ENCODE data around the gene CDH2.

CDH2 gene

DNA sequence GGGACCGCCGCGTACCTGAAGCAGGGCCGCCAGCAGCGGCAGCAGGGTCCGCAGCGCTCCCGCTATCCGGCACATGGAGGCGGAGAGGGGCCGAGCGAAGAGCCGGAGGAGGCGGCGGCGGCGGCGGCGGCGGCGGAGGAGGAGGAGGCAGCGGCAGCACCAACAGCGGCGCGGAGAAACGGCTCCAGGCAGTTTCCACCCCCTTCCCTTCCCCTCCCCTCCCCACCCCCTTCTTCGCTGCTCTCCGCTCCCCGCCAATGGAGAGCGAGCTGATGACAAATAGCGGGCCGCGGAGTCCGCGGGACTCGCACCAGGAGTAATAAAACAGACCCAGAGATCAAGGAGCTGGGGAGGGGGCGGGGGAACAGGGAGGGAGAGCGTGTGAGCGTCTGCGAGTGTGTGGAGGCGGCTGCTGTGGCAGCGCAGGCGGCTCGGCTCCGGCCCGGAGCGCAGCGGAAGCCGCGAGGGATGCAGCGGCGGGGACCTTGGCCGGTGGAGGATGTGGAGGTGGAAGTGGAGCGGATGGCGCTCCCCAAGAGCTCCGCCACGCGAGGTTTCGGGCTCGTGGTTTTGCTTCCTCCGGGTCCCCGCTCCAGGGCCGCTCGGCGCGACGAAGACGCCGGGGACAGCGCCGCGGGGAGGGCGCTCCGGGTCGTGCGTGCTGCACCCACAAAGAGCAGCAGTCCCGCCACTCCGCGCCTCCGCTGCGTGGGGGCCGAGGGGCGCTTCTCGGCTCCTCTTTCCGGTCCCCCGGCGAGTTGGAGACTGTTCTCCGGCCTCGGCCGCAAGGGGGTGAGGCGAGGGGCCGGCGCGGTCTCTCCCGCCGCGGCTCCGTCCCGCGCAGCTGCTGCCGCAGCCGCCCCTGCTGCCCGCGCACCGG, at the start of gene CDH2:
CDH2 (minus strand) TSS at position 183 of the 880 bp plus-strand sequence; CDS start at position 75, 108 bp downstream.
- DNase-seq: no peak

GRCh38 chr18:28212060-28212459, 35.1 kb upstream of the CDH2 start:
- no peak for DNase-seq

DNA sequence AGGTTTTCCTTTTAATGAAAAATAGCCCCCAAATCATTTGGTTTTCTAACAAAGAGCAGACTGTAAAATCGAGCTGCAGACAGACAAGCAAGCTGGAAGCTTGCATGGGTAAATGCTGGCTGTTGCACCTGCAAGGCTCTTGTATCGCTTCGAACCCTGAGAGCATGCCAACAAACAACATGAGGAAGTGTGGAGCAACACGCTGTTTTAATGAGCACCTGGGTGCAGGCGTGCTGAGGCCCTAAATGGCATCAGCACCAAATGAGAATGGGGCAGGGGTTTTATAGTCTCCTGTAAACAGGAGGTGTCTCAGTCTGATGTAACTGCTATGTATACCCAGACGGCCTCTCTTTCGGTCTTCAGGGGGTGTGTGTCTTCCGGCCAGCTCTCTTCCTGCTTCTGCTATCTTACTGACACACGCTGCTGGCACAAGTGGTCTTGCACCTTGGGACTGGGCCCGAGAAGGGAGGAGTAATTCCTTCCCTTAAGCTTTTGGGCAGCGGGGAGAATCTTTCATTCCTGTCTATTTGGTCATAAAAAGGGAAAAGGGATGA, 31.9 kb upstream of the CDH2 start:
- no peak for DNase-seq

GRCh38 chr18:28208268-28208667, 31.3 kb upstream of the CDH2 start:
- no peak for DNase-seq

- DNase-seq: no peak
Measured at GRCh38 chr18:28204154-28204553, 27.2 kb upstream of the CDH2 start.

DNA sequence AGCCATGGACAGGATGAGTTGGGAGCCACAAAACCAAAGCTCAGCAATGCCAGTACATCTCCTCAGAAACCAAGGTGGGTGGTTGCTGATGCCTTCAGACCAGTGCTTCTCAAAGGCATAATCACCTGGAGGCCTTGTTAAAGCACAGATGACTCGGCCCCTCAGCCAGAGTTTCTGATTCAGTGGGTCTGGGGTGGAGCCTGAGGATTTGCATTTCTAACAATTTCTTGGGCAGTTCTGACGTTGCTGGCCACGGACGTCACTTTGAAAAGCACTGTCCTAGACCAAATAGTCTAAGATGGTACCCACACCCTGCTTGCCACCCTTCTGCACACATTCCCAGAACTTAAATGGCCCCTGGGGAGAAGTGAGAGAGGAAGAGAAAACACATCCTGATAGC, 24.1 kb upstream of the CDH2 start:
- DNase-seq: no peak

GRCh38 chr18:28198620-28199019, 21.7 kb upstream of the CDH2 start:
- no peak for DNase-seq

DNA sequence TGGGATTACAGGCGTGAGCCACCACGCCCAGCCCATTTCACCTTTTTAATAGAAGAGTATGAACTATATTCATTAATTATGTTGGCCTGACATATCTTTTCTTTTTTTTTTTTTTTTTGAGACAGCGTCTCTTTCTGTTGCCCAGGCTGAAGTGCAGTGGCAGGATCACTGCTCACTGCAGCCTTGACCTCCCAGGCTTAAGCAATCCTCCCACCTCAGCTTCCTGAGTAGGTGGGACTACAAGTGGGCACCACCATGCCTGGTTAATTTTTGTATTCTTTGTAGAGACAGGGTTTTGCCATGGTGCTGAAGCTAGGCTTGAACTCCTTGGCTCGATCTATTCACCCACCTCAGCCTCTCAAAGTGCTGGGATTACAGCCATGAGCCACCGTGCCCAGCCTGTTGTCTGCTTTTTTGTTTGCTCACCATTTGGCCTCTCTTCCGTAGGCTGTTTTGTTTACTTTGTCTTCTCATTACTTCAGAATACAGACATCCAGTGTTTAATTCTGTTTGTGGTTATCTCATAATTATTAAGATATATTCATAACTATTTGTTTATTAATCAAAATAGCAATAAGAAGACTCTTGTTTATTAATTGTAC, 16.3 kb upstream of the CDH2 start:
- no peak for DNase-seq

DNA sequence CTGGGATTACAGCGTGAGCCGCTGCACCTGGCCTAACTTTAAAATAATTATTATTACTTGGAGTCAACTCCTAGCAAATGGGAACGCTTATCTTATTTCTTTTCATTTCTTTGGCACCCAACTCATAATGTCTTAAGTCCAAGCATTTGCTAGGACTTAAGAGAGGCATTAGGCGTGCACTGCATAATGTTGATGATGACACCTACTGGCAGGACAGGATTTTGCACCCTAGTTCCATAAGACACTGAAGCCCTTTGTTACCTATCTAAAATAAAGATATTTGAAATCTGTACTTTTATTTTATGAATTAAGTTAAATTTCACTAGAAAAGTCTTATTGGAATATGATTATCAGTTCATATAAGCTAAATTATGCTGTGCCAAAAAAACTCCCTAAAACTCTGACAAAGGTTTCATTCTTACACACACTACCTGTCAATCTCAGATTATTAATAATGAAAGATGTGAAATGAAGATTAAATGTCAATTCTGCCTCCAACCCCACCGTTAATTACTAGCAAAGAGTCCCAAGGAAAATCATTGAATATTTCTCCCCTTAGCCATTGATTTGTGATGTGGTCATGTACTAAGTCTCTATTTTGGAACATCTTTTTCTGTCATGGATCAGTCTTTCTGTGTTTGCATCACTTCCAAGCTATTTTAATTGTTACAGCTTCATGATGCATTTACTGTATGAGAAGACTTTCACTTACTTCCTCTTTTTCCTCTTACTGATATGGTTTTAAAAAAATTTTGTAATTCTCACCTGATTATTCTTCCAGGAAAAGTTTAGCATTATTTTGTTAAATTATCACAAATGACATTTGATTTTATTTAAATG, 12.7 kb upstream of the CDH2 start:
- no peak for DNase-seq

- no peak for DNase-seq
Measured at GRCh38 chr18:28185121-28185520, 8.2 kb upstream of the CDH2 start.

GRCh38 chr18:28183418-28184078, 6.6 kb upstream of the CDH2 start:
- no peak for DNase-seq

- DNase-seq: no peak
Measured at GRCh38 chr18:28181616-28182015, 4.7 kb upstream of the CDH2 start.

- no peak for DNase-seq
Measured at GRCh38 chr18:28178720-28179119, 1.8 kb upstream of the CDH2 start.

- no peak for DNase-seq
Measured at GRCh38 chr18:28177828-28178635, 1.1 kb upstream of the CDH2 start.

DNA sequence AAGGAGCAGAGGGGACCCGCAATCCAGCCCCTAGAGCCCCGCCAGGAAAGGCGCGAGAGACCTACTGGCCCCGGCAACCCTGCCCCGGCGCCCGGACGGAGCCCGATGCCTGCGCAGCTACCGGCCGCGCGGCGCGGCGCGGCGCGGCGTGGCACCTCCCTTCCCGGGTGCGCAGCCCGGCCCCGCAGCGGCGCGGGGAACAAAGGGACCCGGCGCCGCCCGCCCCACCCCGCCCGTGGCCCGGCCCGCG, 307 bp downstream of the CDH2 start:
- no peak for DNase-seq

GRCh38 chr18:28175930-28176697, 816 bp downstream of the CDH2 start:
- DNase-seq: no peak

- no peak for DNase-seq
Measured at GRCh38 chr18:28175150-28175929, 1.6 kb downstream of the CDH2 start.

GRCh38 chr18:28174181-28174905, 2.6 kb downstream of the CDH2 start:
- no peak for DNase-seq

GRCh38 chr18:28171837-28172236, 5.1 kb downstream of the CDH2 start:
- DNase-seq: no peak

DNA sequence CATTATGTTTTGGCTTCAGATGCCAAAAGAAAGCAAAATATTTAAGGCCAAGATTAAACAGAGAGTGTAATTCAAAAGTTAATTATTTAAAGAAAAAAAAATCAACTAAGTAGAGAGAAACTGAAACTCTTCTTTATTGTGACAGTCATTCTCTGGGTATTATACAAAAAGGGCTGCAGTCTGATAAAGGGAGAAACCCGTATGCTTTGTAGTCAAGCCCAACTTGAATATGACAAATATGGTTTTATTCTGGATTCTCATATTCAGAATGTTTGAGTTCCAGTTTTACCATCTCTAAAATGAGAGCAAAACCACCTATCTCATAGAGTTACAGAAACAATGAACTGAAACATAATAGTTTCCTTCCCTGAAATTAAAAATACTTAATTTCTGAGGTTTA, 8.2 kb downstream of the CDH2 start:
- no peak for DNase-seq
